Fibroblast of pulmonary artery (primary cell): ENCODE data around the gene GRK2.

Source experiments
- DNase-seq: peaks from one replicate; pipeline ENCODE4 v3.0.0-alpha.2; 2010; ENCODE audit warnings: low read depth
- H3K4me3 ChIP-seq: replicated peaks from 2 replicates; pipeline ENCODE4 v1.5.1; 2011; ENCODE audit warnings: low read depth, mild to moderate bottlenecking, control low read depth, low read length, moderate library complexity
- CTCF ChIP-seq: IDR thresholded peaks from 2 replicates; pipeline ENCODE4 v1.5.1; 2011; ENCODE audit warnings: mild to moderate bottlenecking, control low read depth, low read length, inconsistent platforms; ENCODE audit errors: missing control alignments

Gene GRK2

GRCh38 chr11:67271541-67272284, 5.4 kb downstream of the GRK2 start:
- no peak for DNase-seq
- no peak overlapping the region for H3K4me3 ChIP-seq
- TF ChIP-seq CTCF: no peak

GRCh38 chr11:67272327-67273259, 6.3 kb downstream of the GRK2 start:
- no peak for DNase-seq
- no peak overlapping the region for H3K4me3 ChIP-seq
- no peak for TF ChIP-seq CTCF

- H3K4me3 ChIP-seq: no peak overlapping the region
- DNase-seq: no peak
These were observed 7.2 kb downstream of the GRK2 start for GRCh38 chr11:67273260-67273990.

GRCh38 chr11:67274768-67275605, 8.7 kb downstream of the GRK2 start:
- no peak for DNase-seq
- TF ChIP-seq CTCF: no peak
- H3K4me3 ChIP-seq: no peak overlapping the region

More at GRCh38 chr11:67273260-67273990, 7.2 kb downstream of the GRK2 start:
- TF ChIP-seq CTCF: no peak

- TF ChIP-seq CTCF: no peak
- H3K4me3 ChIP-seq: no peak overlapping the region
- DNase-seq: no peak
These were observed 9.5 kb downstream of the GRK2 start for GRCh38 chr11:67275606-67276409.
